Upper lobe of right lung (tissue), 1 donor: ENCODE results near the gene WDR27. TPM values are rescaled to one million over a fixed set of nuclear protein-coding genes. Genes with fewer than 3 reads are reported as not detected.

Experiments used
- ATAC-seq: fragments of 200-7000 bp; cut with Tn5 transposase; one replicate; pipeline ENCODE4 v1.9.1; 2020; ENCODE audit warnings: mild to moderate bottlenecking, moderate library complexity
- DNase-seq: peaks from one replicate; pipeline ENCODE4 v3.0.0-alpha.2; 2020
- H3K27ac ChIP-seq: fragments of 200-600 bp; one replicate; pipeline ENCODE4 v1.8.0; 2022
- H3K27me3 ChIP-seq: fragments of 200-600 bp; one replicate; pipeline ENCODE4 v1.8.0; 2022; ENCODE audit warnings: mild to moderate bottlenecking
- H3K36me3 ChIP-seq: fragments of 200-600 bp; one replicate; pipeline ENCODE4 v1.8.0; 2022
- H3K4me1 ChIP-seq: fragments of 200-600 bp; one replicate; pipeline ENCODE4 v1.8.0; 2022
- H3K4me3 ChIP-seq: fragments of 200-600 bp; one replicate; pipeline ENCODE4 v1.8.0; 2022; ENCODE audit warnings: mild to moderate bottlenecking
- H3K9me3 ChIP-seq: fragments of 200-600 bp; one replicate; pipeline ENCODE4 v1.8.0; 2022
- CTCF ChIP-seq: fragments of 200-600 bp; IDR thresholded peaks from one replicate; pipeline ENCODE4 v1.8.0; 2022; ENCODE audit warnings: antibody characterized with exemption
- intact Hi-C: fragments of 100-400 bp; cut with DNase I; formaldehyde crosslinking; loops from one replicate; pipeline ENCODE4 v1.11.0; 2022
- total RNA-seq: library from RNA; stranded (reverse); fragmentation: NEBNext Ultra II Directional; extraction: Animal tissue kit (Norgen Biotek cat#: 25700); gene quantifications from one replicate; pipeline ENCODE4 v1.2.1, GENCODE V29; 2021
- donor health status: DM: no; HTN: yes; CAD: no; lungs with severe emphysema.

Gene WDR27
- total RNA-seq, 1 donor from 2014 or later = 39.0 TPM

DNA sequence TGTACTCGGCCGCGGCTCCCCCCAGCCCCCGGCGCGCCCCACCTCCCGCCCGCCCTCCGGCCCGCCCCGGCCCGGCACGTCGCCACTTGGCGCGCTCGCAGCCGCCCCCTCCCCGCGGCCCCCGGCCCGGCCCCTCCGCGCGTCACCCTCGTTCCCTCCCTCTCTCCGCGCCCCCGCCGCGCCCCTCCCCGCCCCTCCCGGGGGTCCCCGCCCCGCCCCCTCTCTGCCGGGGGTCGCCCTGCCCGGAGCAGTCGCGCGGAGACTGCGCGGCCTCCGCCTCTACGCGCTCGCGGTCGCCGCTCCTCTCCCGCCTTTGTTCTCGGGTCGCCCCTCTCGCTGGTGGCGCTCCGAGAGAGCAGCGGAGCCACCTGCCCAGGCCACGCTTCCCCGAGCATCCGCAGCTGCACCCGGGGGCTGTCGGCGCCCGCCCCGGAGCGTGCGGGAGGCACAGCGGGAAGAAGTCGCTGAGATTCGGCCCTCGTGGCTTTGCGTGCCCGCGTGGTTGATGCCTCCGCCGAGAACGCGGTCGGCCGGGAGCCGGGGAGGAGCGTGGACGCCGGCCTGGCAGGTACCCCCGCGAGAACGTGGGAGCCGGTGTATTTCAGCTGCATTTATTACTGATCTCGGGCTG lies 22.8 kb upstream of the WDR27 start, which contains the start of gene PHF10:
TSS of gene PHF10 (minus strand) at position 7 of the 631 bp plus-strand sequence. CDS start 569 bp downstream, outside the sequence.
- Histone ChIP-seq H3K27ac (peak within 1 kb of the TSS; percentile 90), H3K27me3 (no peaks in the 10 kb centered on the region), H3K36me3 (no peaks in the 10 kb centered on the region), H3K9me3 (no peaks in the 10 kb centered on the region), H3K4me3 (peak within 1 kb of the TSS; percentile 71), H3K4me1 (peaks cover 16% of the 10 kb centered on the region)
- ATAC-seq = peak; percentile 74
- DNase-seq = peak; percentile 83
- intact Hi-C loops = no loop called here
- no peak for TF ChIP-seq CTCF

DNA sequence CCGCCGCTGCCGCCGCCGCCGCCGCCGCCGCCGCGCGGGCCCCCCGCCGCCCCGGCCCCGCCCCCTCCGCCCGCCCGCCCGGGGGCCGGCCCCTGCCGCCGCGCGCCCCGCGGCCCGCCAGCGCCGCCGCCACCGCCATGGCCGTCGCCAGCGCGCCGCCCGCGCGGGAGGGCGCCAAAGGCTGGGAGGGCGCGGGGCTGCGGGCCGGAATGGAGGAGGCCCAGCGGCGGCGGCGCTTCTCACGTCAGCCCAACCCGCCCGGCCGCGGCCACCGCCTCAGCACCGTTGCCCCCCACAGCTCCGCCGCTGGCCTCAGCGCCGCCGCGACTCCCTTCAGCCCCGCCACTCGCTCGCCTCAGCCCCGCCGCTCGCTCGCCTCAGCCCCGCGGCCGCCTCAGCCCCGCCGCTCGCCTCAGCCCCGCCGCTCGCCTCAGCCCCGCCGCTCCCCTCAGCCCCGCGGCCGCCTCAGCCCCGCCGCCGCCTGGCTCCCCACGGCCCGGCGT lies 22.2 kb upstream of the WDR27 start:
- ATAC-seq (peak; percentile 52), DNase-seq (peak; percentile 73)
- H3K27ac ChIP-seq = no peak overlapping the region
- H3K36me3 ChIP-seq = no peaks in the 10 kb centered on the region
- intact Hi-C loops = no loop called here
- peak overlapping the region; percentile 32 for H3K4me3 ChIP-seq
- no peaks in the 10 kb centered on the region for H3K27me3 ChIP-seq
- no peaks in the 10 kb centered on the region for H3K9me3 ChIP-seq
- TF ChIP-seq CTCF = no peak
- peaks cover 16% of the 10 kb centered on the region for H3K4me1 ChIP-seq

- TF ChIP-seq CTCF = no peak
- ATAC-seq (peak; percentile 74), DNase-seq (peak; percentile 91)
- no peaks in the 10 kb centered on the region for H3K36me3 ChIP-seq
- peak overlapping the region; percentile 71 for H3K4me3 ChIP-seq
- H3K27ac ChIP-seq = peak overlapping the region; percentile 85
- no peaks in the 10 kb centered on the region for H3K9me3 ChIP-seq
- no peaks in the 10 kb centered on the region for H3K27me3 ChIP-seq
- H3K4me1 ChIP-seq = peaks cover 16% of the 10 kb centered on the region
- intact Hi-C loops = no loop called here
Measured at GRCh38 chr6:169723200-169723909, 21.5 kb upstream of the WDR27 start.

GRCh38 chr6:169722362-169723199 lies 20.8 kb upstream of the WDR27 start:
- TF ChIP-seq CTCF = no peak
- Histone ChIP-seq H3K4me1 (peaks cover 16% of the 10 kb centered on the region), H3K27me3 (no peaks in the 10 kb centered on the region), H3K27ac (peak overlapping the region; percentile 85), H3K9me3 (no peaks in the 10 kb centered on the region), H3K36me3 (no peaks in the 10 kb centered on the region), H3K4me3 (peak overlapping the region; percentile 71)
- DNase-seq (peak; percentile 77), ATAC-seq (peak; percentile 56)
- intact Hi-C loops = no loop called here

DNA sequence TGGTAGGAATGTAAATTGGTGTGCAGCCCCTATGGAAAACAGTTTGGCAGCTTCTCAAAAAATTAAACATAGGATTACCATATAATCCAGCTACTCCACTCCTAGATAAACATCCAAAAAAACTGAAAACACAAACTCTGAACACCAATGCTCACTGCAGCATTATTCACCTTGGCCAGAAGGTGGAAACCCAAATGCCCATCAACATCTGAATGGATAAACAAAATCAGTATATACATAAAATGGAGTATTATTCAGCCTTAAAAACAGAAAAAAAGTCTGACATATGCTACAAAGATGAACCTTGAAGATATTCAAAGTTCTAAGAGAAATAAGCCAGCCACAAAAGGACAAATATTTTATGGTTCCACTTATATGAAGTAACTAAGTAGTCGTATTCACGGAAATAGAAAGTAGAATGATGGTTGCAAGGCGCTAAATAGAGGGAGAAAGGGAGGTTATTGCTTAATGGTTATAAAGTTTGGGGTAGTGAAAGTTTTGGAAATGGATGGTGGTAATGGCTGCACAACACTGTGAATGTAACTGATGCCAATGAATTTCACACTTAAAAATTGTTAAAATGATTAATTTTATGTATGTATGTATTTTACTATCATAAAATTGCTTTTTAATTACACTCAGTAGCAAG lies 18.5 kb upstream of the WDR27 start:
- intact Hi-C loops = no loop called here

More for the DNA sequence above, 18.5 kb upstream of the WDR27 start:
- Histone ChIP-seq H3K27me3 (no peaks in the 10 kb centered on the region), H3K27ac (no peak overlapping the region), H3K4me1 (peaks cover 13% of the 10 kb centered on the region), H3K36me3 (peaks cover 17% of the 10 kb centered on the region), H3K9me3 (no peaks in the 10 kb centered on the region), H3K4me3 (no peak overlapping the region)
- DNase-seq (no peak), ATAC-seq (no peak)
- no peak for TF ChIP-seq CTCF
